Dendritic cell treated with granulocyte-macrophage colony-stimulating factor and Interleukin-4, amounts not matched to agents 40 ng/mL and 50 ng/mL, for 4 days (primary cell): ENCODE measurements around the gene GNG14.
"Not testable (repeated sequence)": the region's sequence is repeated elsewhere in the genome, so short reads cannot be mapped to it uniquely, and the experiment has no call there.

Experiments used
- H3K27ac Mint-ChIP-seq: one replicate; pipeline ENCODE4 v1.8.0; 2022; ENCODE audit warnings: mild to moderate bottlenecking, mixed read lengths
- H3K27me3 Mint-ChIP-seq: one replicate; pipeline ENCODE4 v1.8.0; 2022; ENCODE audit warnings: mild to moderate bottlenecking, mixed read lengths
- H3K36me3 Mint-ChIP-seq: one replicate; pipeline ENCODE4 v1.8.0; 2022; ENCODE audit warnings: low read depth, mixed read lengths
- H3K4me1 Mint-ChIP-seq: one replicate; pipeline ENCODE4 v1.8.0; 2022; ENCODE audit warnings: low read depth, mixed read lengths
- H3K4me3 Mint-ChIP-seq: one replicate; pipeline ENCODE4 v1.8.0; 2022; ENCODE audit warnings: mild to moderate bottlenecking, moderate library complexity, mixed read lengths
- H3K9me3 Mint-ChIP-seq: one replicate; pipeline ENCODE4 v1.8.0; 2022; ENCODE audit warnings: mixed read lengths
- intact Hi-C: fragments of 100-400 bp; cut with micrococcal nuclease; formaldehyde crosslinking; loops from one replicate; pipeline ENCODE4 v1.15.0; 2022

GNG14 gene

GRCh38 chr19:12694641-12695040, 6.8 kb downstream of the GNG14 start:
- Mint-ChIP-seq H3K4me1 (peaks cover 15% of the 10 kb centered on the region), H3K27me3 (no peaks in the 10 kb centered on the region), H3K9me3 (no peaks in the 10 kb centered on the region), H3K4me3 (no peak overlapping the region), H3K27ac (no peak overlapping the region), H3K36me3 (peaks cover 16% of the 10 kb centered on the region)
- intact Hi-C loops = no loop called here

- peaks cover 11% of the 10 kb centered on the region for H3K4me1 Mint-ChIP-seq
- no peak overlapping the region for H3K27ac Mint-ChIP-seq
- H3K9me3 Mint-ChIP-seq = no peaks in the 10 kb centered on the region
- no peak overlapping the region for H3K4me3 Mint-ChIP-seq
- H3K27me3 Mint-ChIP-seq = no peaks in the 10 kb centered on the region
- intact Hi-C loops = no loop called here
- H3K36me3 Mint-ChIP-seq = peaks cover 21% of the 10 kb centered on the region
These were observed 7.3 kb downstream of the GNG14 start for GRCh38 chr19:12695096-12695495.

- H3K4me3 Mint-ChIP-seq = peak overlapping the region; percentile 82
- H3K4me1 Mint-ChIP-seq = peaks cover 10% of the 10 kb centered on the region
- no peaks in the 10 kb centered on the region for H3K9me3 Mint-ChIP-seq
- peak overlapping the region; percentile 93 for H3K27ac Mint-ChIP-seq
- no peaks in the 10 kb centered on the region for H3K27me3 Mint-ChIP-seq
- intact Hi-C loops = no loop called here
- peaks cover 25% of the 10 kb centered on the region for H3K36me3 Mint-ChIP-seq
These were observed 7.7 kb downstream of the GNG14 start for GRCh38 chr19:12695514-12695913.

- peaks cover 29% of the 10 kb centered on the region for H3K36me3 Mint-ChIP-seq
- peak overlapping the region; percentile 82 for H3K4me3 Mint-ChIP-seq
- no peaks in the 10 kb centered on the region for H3K9me3 Mint-ChIP-seq
- peak overlapping the region; percentile 93 for H3K27ac Mint-ChIP-seq
- H3K4me1 Mint-ChIP-seq = peaks cover 10% of the 10 kb centered on the region
- no peaks in the 10 kb centered on the region for H3K27me3 Mint-ChIP-seq
- intact Hi-C loops = no loop called here
These were observed 8.2 kb downstream of the GNG14 start for GRCh38 chr19:12695997-12696365.

GRCh38 chr19:12696366-12697335, 8.9 kb downstream of the GNG14 start, which contains the start of gene FBXW9:
Gene FBXW9 (minus strand): TSS chr19:12696631. CDS start chr19:12696581, 50 bp downstream.
- intact Hi-C loops = no loop called here
- Mint-ChIP-seq H3K4me3 (peak within 1 kb of the TSS; percentile 82), H3K27me3 (no peaks in the 10 kb centered on the region), H3K4me1 (peaks cover 10% of the 10 kb centered on the region), H3K27ac (peak within 1 kb of the TSS; percentile 93), H3K9me3 (no peaks in the 10 kb centered on the region), H3K36me3 (peaks cover 36% of the 10 kb centered on the region)

- Mint-ChIP-seq H3K4me3 (peak overlapping the region; percentile 23), H3K4me1 (peaks cover 10% of the 10 kb centered on the region), H3K27ac (peak overlapping the region; percentile 93), H3K36me3 (peaks cover 44% of the 10 kb centered on the region)
- H3K27me3 Mint-ChIP-seq, H3K9me3 Mint-ChIP-seq, intact Hi-C loops: not testable (repeated sequence)
These were observed 9.6 kb downstream of the GNG14 start for GRCh38 chr19:12697425-12697824.

- intact Hi-C loops = no loop called here
These were observed 10.3 kb downstream of the GNG14 start for GRCh38 chr19:12698138-12698537.

GRCh38 chr19:12701596-12702282, 13.9 kb downstream of the GNG14 start:
- intact Hi-C loops = no loop called here
- no peak overlapping the region for H3K27ac Mint-ChIP-seq
- peaks cover 87% of the 10 kb centered on the region for H3K36me3 Mint-ChIP-seq
- no peaks in the 10 kb centered on the region for H3K9me3 Mint-ChIP-seq
- no peak overlapping the region for H3K4me3 Mint-ChIP-seq
- H3K27me3 Mint-ChIP-seq = no peaks in the 10 kb centered on the region
- H3K4me1 Mint-ChIP-seq = peaks cover 10% of the 10 kb centered on the region

More at GRCh38 chr19:12698138-12698537, 10.3 kb downstream of the GNG14 start:
- H3K9me3 Mint-ChIP-seq = no peaks in the 10 kb centered on the region
- H3K4me1 Mint-ChIP-seq = peaks cover 10% of the 10 kb centered on the region
- no peaks in the 10 kb centered on the region for H3K27me3 Mint-ChIP-seq
- H3K4me3 Mint-ChIP-seq = peak overlapping the region; percentile 28
- peak overlapping the region; percentile 37 for H3K27ac Mint-ChIP-seq
- peaks cover 51% of the 10 kb centered on the region for H3K36me3 Mint-ChIP-seq

GRCh38 chr19:12703046-12703445, 15.2 kb downstream of the GNG14 start:
- Mint-ChIP-seq H3K36me3 (peaks cover 98% of the 10 kb centered on the region), H3K27me3 (no peaks in the 10 kb centered on the region), H3K27ac (no peak overlapping the region), H3K4me3 (no peak overlapping the region), H3K9me3 (no peaks in the 10 kb centered on the region), H3K4me1 (peaks cover 9% of the 10 kb centered on the region)
- intact Hi-C loops = no loop called here

GRCh38 chr19:12705169-12705568, 17.4 kb downstream of the GNG14 start:
- H3K4me1 Mint-ChIP-seq = no peaks in the 10 kb centered on the region
- H3K4me3 Mint-ChIP-seq = no peak overlapping the region
- no peaks in the 10 kb centered on the region for H3K9me3 Mint-ChIP-seq
- intact Hi-C loops = no loop called here
- peaks cover 100% of the 10 kb centered on the region for H3K36me3 Mint-ChIP-seq
- H3K27me3 Mint-ChIP-seq = no peaks in the 10 kb centered on the region
- H3K27ac Mint-ChIP-seq = no peak overlapping the region

- peaks cover 100% of the 10 kb centered on the region for H3K36me3 Mint-ChIP-seq
- no peaks in the 10 kb centered on the region for H3K27me3 Mint-ChIP-seq
These were observed 18.0 kb downstream of the GNG14 start for GRCh38 chr19:12705654-12706331.

GRCh38 chr19:12706332-12706718, 18.5 kb downstream of the GNG14 start:
- Mint-ChIP-seq H3K4me3 (no peak overlapping the region), H3K27me3 (no peaks in the 10 kb centered on the region), H3K4me1 (no peaks in the 10 kb centered on the region), H3K27ac (no peak overlapping the region), H3K9me3 (no peaks in the 10 kb centered on the region), H3K36me3 (peaks cover 100% of the 10 kb centered on the region)
- intact Hi-C loops = no loop called here

More at GRCh38 chr19:12705654-12706331, 18.0 kb downstream of the GNG14 start:
- H3K9me3 Mint-ChIP-seq = no peaks in the 10 kb centered on the region
- H3K27ac Mint-ChIP-seq = no peak overlapping the region
- no peaks in the 10 kb centered on the region for H3K4me1 Mint-ChIP-seq
- H3K4me3 Mint-ChIP-seq = no peak overlapping the region
- intact Hi-C loops = no loop called here

- Mint-ChIP-seq H3K27ac (no peak overlapping the region), H3K9me3 (no peaks in the 10 kb centered on the region), H3K27me3 (no peaks in the 10 kb centered on the region), H3K36me3 (peaks cover 98% of the 10 kb centered on the region), H3K4me3 (no peak overlapping the region), H3K4me1 (no peaks in the 10 kb centered on the region)
- intact Hi-C loops = no loop called here
These were observed 20.8 kb downstream of the GNG14 start for GRCh38 chr19:12708641-12709040.

GRCh38 chr19:12711187-12711586, 23.4 kb downstream of the GNG14 start:
- no peak overlapping the region for H3K4me3 Mint-ChIP-seq
- no peaks in the 10 kb centered on the region for H3K9me3 Mint-ChIP-seq
- intact Hi-C loops = no loop called here
- H3K27me3 Mint-ChIP-seq = no peaks in the 10 kb centered on the region
- H3K27ac Mint-ChIP-seq = no peak overlapping the region
- H3K36me3 Mint-ChIP-seq = peaks cover 98% of the 10 kb centered on the region
- H3K4me1 Mint-ChIP-seq = no peaks in the 10 kb centered on the region
